Breast epithelium (tissue), 4 donors: ENCODE data around the gene GRK5. TPM values are rescaled to one million over a fixed set of nuclear protein-coding genes. Genes with fewer than 3 reads are reported as not detected.

Experiments
- DNase-seq, 2 donors: peaks; one replicate each; pipeline ENCODE4 v3.0.0-alpha.2; 2019; ENCODE audit warnings: low spot score in 2 of 2
- H3K27ac ChIP-seq, 2 donors: fragments of 200-600 bp; sonication (generic) in 1 of 2; one replicate each; pipeline ENCODE4 v1.5.1; 2016 to 2019; ENCODE audit warnings: mild to moderate bottlenecking in 1 of 2
- H3K27me3 ChIP-seq, 2 donors: fragments of 200-600 bp; sonication (generic) in 1 of 2; one replicate each; pipeline versions ENCODE4 v1.5.1 to v1.6.0; 2017 to 2019; ENCODE audit warnings: control low read depth in 1 of 2, mild to moderate bottlenecking in 1 of 2
- H3K36me3 ChIP-seq: fragments of 200-600 bp; one replicate; pipeline ENCODE4 v1.5.1; 2019
- H3K4me1 ChIP-seq, 2 donors: fragments of 200-600 bp; sonication (generic); one replicate each; pipeline ENCODE4 v1.5.1; 2016 to 2019; ENCODE audit warnings: control low read depth in 1 of 2
- H3K4me3 ChIP-seq, 3 donors: fragments of 200-600 bp; sonication (generic); 1 replicate in 2 of 3; 2 replicates in 1 of 3; pipeline ENCODE4 v1.5.1; 2016 to 2019; ENCODE audit warnings: mild to moderate bottlenecking in 3 of 3, moderate library complexity in 2 of 3
- H3K9me3 ChIP-seq, 2 donors: fragments of 200-600 bp; sonication (generic) in 1 of 2; one replicate each; pipeline ENCODE4 v1.5.1; 2016 to 2019; ENCODE audit warnings: control low read depth in 1 of 2
- CTCF ChIP-seq, 3 donors: fragments of 450-650 bp; IDR thresholded peaks; one replicate each; pipeline ENCODE4 v1.5.1; 2016 to 2017; ENCODE audit warnings: antibody characterized with exemption in 3 of 3, mild to moderate bottlenecking in 3 of 3, moderate library complexity in 3 of 3
- POLR2A ChIP-seq: fragments of 450-650 bp; IDR thresholded peaks from one replicate; pipeline ENCODE4 v1.6.1; 2016; ENCODE audit warnings: antibody characterized with exemption, mild to moderate bottlenecking, moderate library complexity
- POLR2AphosphoS5 ChIP-seq, 3 donors: sonication (generic); formaldehyde crosslinking; IDR thresholded peaks; one replicate each; pipeline ENCODE4 v1.6.1; 2017; ENCODE audit warnings: antibody characterized with exemption in 3 of 3
- intact Hi-C: fragments of 100-400 bp; cut with DNase I; formaldehyde crosslinking; loops from one replicate; pipeline ENCODE4 v1.15.1; 2023; ENCODE audit warnings: low total_unique reads
- total RNA-seq, 3 donors: library from RNA; depleted of rRNA; stranded (reverse); fragments of >200 nt; gene quantifications; one replicate each; pipeline ENCODE4 v1.1.0, GENCODE V29; 2016

Gene GRK5
- total RNA-seq, 3 donors from 2014 or later, result 14.9 to 20.6 (median 15.2) TPM

GRCh38 chr10:119252470-119253151 lies 45.2 kb downstream of the GRK5 start:
- Histone ChIP-seq H3K27ac (peak overlapping the region; percentile 84 to 95), H3K4me3 (no peak overlapping the region), H3K27me3 (no peaks in the 10 kb centered on the region), H3K9me3 (no peaks in the 10 kb centered on the region), H3K36me3 (no peaks in the 10 kb centered on the region), H3K4me1 (peaks cover 0 to 8% of the 10 kb centered on the region in 2 donors)
- intact Hi-C loops, result no loop called here
- TF ChIP-seq CTCF (IDR thresholded peaks at IDR 0.05), result no peak
- DNase-seq, result no peak

- Histone ChIP-seq H3K4me3 (no peak overlapping the region), H3K27ac (peak overlapping the region; percentile 84 to 95), H3K4me1 (peaks cover 0 to 8% of the 10 kb centered on the region in 2 donors), H3K9me3 (no peaks in the 10 kb centered on the region), H3K27me3 (no peaks in the 10 kb centered on the region), H3K36me3 (no peaks in the 10 kb centered on the region)
- DNase-seq, result peak in 1 of 2 donors; percentile 55
- intact Hi-C loops, result no loop called here
- TF ChIP-seq POLR2AphosphoS5 (IDR thresholded peaks at IDR 0.05) (peak in 2 of 3 donors; percentile 38 to 74), CTCF (IDR thresholded peaks at IDR 0.05) (peak in 1 of 3 donors; percentile 8), POLR2A (no peak)
Measured at GRCh38 chr10:119253433-119254174, 46.2 kb downstream of the GRK5 start.

GRCh38 chr10:119254335-119254734 lies 47.0 kb downstream of the GRK5 start:
- DNase-seq, result no peak
- Histone ChIP-seq H3K36me3 (no peaks in the 10 kb centered on the region), H3K4me3 (no peak overlapping the region), H3K27me3 (no peaks in the 10 kb centered on the region), H3K27ac (peak overlapping the region; percentile 84 to 95), H3K4me1 (peaks cover 0 to 8% of the 10 kb centered on the region in 2 donors), H3K9me3 (no peaks in the 10 kb centered on the region)
- no peak for TF ChIP-seq POLR2AphosphoS5 (IDR thresholded peaks at IDR 0.05)
- TF ChIP-seq POLR2A, result no peak
- TF ChIP-seq CTCF (IDR thresholded peaks at IDR 0.05), result no peak
- intact Hi-C loops, result no loop called here

GRCh38 chr10:119256030-119256429 lies 48.7 kb downstream of the GRK5 start:
- Histone ChIP-seq H3K4me1 (peaks cover 0 to 8% of the 10 kb centered on the region in 2 donors), H3K9me3 (no peaks in the 10 kb centered on the region), H3K27ac (peak overlapping the region; percentile 84 to 95)

More at GRCh38 chr10:119256030-119256429, 48.7 kb downstream of the GRK5 start:
- Histone ChIP-seq H3K27me3 (no peaks in the 10 kb centered on the region), H3K36me3 (no peaks in the 10 kb centered on the region), H3K4me3 (no peak overlapping the region)
- no peak for DNase-seq
- no peak for TF ChIP-seq POLR2AphosphoS5 (IDR thresholded peaks at IDR 0.05)
- TF ChIP-seq CTCF (IDR thresholded peaks at IDR 0.05), result no peak
- TF ChIP-seq POLR2A, result no peak
- intact Hi-C loops, result no loop called here
